IPS DF 19.7 (cell line): Measurements from ENCODE around the gene PBX2.
"Not testable (repeated sequence)": the region's sequence is repeated elsewhere in the genome, so short reads cannot be mapped to it uniquely, and the experiment has no call there.

ENCODE experiments used
- DNase-seq: peaks from one replicate; pipeline ENCODE4 v3.0.0-alpha.2; 2013; ENCODE audit warnings: low read depth, low spot score

Gene PBX2

GRCh38 chr6:32187725-32188380 lies 2.1 kb downstream of the PBX2 start:
- DNase-seq = not testable (repeated sequence)

GRCh38 chr6:32187009-32187709 lies 2.8 kb downstream of the PBX2 start:
- no peak for DNase-seq

- not testable (repeated sequence) for DNase-seq
Measured at GRCh38 chr6:32186151-32186840, 3.7 kb downstream of the PBX2 start.

- not testable (repeated sequence) for DNase-seq
Measured at GRCh38 chr6:32185681-32186131, 4.3 kb downstream of the PBX2 start.

- no peak for DNase-seq
Measured at GRCh38 chr6:32184084-32184640, 5.8 kb downstream of the PBX2 start, which contains the start of gene AGER. Gene AGER (minus strand): TSS chr6:32184253. CDS start chr6:32184222, 31 bp downstream.

- DNase-seq = no peak
Measured at GRCh38 chr6:32183483-32184083, 6.4 kb downstream of the PBX2 start.

- DNase-seq = no peak
Measured at GRCh38 chr6:32183030-32183429, 7.0 kb downstream of the PBX2 start.

GRCh38 chr6:32182555-32182981 lies 7.4 kb downstream of the PBX2 start:
- DNase-seq = no peak

- DNase-seq = no peak
Measured at GRCh38 chr6:32181915-32182529, 8.0 kb downstream of the PBX2 start.

GRCh38 chr6:32181148-32181702 lies 8.8 kb downstream of the PBX2 start:
- no peak for DNase-seq

- no peak for DNase-seq
Measured at GRCh38 chr6:32179766-32180405, 10.1 kb downstream of the PBX2 start.

GRCh38 chr6:32178547-32179440 lies 11.2 kb downstream of the PBX2 start:
- DNase-seq = no peak

GRCh38 chr6:32177788-32178546 lies 12.0 kb downstream of the PBX2 start, which contains the start of gene RNF5:
Gene RNF5 (plus strand): TSS chr6:32178405. CDS start chr6:32178512, 107 bp downstream.
- DNase-seq = peak; percentile 100

GRCh38 chr6:32177183-32177787 lies 12.7 kb downstream of the PBX2 start:
- no peak for DNase-seq

GRCh38 chr6:32176476-32177182 lies 13.4 kb downstream of the PBX2 start:
- DNase-seq = no peak

GRCh38 chr6:32175711-32176475 lies 14.1 kb downstream of the PBX2 start, which contains the start of gene AGPAT1:
Gene AGPAT1 (minus strand): TSS chr6:32176084. CDS start chr6:32171496, 4,588 bp downstream.
- peak; percentile 95 for DNase-seq

GRCh38 chr6:32175322-32175710 lies 14.7 kb downstream of the PBX2 start:
- DNase-seq = no peak
